ENCODE results near the gene GPR146.

The GPR146 gene

DNA sequence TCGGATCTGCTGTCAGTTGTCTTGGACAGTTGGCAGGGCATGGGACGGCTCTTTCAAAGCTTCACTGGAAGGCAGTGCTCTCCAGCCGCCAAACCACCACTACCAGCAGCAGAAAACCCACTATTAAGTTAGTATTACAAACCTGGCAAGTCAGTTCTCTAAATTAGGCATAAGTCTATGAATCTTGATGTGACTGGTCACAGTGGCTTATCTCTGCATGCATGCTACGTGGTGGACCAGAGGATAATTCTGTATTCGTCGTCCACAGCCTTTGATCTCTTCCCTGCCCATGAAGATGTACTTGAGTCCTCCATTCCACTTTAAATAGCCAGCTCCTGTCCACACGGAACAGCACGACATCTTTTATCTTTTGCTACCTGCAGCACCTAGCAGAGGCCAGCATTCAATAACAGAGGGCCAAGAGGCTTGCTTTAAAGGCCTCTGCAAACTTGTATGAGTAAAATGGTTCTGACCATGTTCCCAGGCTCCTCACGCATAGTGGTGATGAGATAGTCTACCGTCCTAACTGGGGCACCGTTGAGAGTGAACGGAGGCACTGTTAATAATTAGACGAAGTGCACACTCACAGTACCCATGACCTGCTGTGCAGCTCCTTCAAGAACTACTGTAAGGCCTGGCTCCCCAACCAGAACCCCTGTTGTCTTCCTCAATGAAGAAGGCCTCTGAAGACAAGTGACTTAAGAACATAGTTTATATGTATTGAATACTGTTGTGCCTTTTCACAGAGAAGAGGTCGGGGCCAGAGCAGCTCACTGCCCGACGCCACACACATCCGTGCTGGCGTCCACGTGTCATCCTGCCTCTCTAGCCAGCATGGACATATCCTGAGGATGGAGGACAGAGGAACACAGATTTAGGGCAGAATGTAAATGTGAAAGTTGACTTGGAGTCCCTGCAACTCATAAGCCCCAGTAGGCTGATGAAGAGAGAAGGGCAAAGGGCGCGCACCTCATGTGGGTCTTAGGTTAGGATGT, 1.0 kb downstream of the GPR146 start:
- DNase-seq: no peak

- no peak for DNase-seq
Measured at GRCh38 chr7:1046722-1047679, 2.7 kb downstream of the GPR146 start.

- peak; percentile 38 to 50 (median 41) for DNase-seq
Measured at GRCh38 chr7:1049006-1049741, 4.8 kb downstream of the GPR146 start.

GRCh38 chr7:1049801-1050200, 5.5 kb downstream of the GPR146 start:
- DNase-seq: no peak

DNA sequence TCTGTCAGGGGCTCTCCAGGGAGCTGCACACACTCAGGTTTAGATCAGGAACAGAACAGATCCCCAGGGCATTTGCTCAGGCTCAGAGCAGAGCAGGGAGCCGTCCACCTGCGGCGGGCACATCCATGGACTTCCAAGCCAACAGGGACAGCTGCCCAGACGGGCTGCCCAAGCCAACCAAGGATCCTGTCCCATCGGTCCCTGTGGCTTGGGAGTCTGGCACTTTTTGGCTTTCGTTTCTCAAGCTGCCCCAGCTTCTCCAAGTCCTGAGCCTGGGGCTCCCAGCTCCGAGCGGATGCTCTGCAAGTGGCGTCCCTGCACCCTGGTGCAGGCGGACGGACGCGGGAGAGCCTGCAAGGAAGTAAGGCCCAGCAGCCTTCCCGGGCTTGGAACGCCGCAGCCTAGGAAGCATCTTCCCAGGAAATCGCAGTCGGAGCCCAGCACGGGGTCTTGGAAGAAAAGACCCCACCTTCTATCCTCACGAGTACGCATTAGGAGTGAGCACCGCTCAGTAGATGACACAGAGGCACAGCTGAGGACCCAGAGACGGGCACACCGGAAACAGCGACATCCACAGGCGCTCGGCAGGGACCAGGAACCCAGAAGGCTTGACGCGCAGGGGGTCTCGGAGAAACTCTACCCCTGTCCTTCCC, 6.0 kb downstream of the GPR146 start:
- DNase-seq: no peak

- no peak for DNase-seq
Measured at GRCh38 chr7:1050956-1051690, 6.8 kb downstream of the GPR146 start.

DNA sequence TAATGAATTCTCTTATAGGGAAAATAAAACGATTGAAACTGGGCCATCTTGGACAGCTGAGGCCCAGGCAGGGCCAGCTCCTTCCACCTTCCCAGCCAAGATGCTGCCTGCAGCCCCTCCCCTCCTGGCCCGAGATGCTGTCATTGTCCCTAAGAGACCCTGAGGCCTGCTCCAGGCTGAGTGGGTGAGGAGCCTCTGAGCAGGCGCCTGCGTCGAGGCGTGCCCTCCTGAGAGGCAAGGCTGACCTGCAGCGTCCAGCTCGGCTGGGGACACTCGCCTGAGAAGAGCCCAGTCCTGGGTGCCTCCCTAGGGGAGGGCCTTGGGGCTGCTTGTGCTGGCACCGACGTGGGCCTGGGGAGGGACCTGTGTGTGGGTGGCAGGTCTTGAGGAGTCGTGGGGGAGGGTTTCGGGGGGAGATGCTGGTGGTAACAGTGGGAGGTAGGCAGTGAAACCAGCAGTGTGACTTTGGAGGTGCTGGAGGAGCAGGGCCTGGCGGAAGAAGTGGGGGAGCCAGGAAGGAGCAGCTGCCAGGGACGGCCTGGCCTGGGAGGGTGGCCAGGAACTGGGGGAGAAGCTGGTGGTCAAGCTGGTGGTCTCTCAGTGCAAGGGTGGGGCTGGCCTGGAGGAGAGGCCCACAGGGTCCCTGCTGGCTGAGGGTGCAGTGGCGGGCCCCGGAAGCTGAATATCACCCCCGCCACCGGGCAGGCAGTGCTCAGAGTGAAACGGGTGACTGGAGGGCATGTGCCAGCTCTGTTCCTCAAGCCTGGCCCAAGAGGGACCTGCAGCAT, 7.9 kb downstream of the GPR146 start:
- DNase-seq: no peak

- DNase-seq: peak; percentile 24 to 47 (median 33)
Measured at GRCh38 chr7:1053002-1053411, 8.7 kb downstream of the GPR146 start.

GRCh38 chr7:1053816-1054370, 9.5 kb downstream of the GPR146 start:
- DNase-seq: no peak

- no peak for DNase-seq
Measured at GRCh38 chr7:1054438-1054837, 10.1 kb downstream of the GPR146 start.

DNA sequence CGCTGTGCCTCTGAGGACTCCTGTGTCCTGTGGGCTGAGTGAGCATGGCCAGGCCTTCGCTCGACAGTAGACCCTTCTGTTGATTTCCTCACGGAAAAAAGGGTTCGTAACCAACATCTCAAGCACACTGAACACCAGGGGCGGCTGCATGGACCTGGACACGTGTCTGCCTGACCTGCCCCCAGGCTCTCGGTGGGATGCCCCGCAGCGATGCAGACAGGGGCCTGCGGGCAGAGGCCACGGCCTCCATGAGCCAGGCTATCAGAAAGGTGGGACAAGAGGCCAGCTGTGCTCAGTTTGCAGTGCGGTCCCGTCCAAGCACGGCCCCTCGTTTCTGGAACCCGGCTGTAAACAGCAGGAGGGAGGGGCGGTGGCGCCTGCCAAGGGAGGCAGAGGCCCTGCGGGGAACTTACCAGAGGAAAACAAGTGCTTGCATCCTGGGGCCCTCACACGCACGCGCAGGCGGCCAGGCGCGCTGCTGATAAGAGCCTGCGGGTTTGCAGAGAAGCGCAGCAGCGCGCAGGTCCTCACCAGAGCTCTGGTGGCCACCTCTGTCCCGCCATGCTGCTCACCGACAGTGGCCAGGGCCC, 10.6 kb downstream of the GPR146 start:
- peak in 1 of 3 donors; percentile 37 for DNase-seq

GRCh38 chr7:1055491-1055955, 11.2 kb downstream of the GPR146 start:
- DNase-seq: no peak

DNA sequence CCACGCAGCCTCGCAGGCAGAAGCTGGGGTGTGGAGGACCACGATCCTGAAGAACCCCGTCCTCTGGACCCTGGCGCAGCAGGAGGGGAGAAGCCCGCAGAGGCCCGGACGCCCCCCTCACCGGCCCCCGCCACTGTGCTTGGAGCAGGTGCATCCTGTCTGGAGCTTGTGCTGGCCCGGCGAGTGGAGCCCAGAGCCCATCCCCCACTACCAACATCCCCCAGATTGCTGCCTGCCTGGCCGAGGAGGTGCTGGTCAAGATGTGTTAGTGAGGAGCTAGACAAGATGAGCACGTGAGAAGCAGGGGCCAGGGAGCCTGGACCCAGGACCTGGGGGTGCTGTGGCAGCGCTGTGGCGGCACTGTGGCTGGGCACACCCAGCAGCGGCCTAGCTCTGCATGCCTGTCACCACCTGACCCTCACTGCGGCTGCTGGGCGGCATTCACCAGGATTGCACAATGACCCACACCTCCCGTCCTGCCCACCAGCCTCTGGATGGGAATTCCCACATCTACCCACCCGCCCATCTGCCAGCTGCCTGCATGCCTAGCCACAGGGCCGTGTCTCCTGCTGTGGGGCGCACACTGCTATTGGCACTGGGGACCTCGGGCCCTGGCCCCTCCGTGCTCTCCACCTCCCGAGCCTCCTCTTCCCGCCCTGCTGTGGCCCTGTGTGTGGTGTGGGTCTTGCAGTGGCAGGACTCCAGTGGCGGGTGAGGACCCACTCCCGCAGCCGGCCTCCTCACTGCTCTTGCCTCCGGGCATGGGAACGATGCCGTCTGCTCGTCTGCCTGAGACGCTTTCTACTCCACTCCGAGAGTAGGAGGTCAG, 11.8 kb downstream of the GPR146 start:
- DNase-seq: peak; percentile 54 to 77 (median 68)

DNA sequence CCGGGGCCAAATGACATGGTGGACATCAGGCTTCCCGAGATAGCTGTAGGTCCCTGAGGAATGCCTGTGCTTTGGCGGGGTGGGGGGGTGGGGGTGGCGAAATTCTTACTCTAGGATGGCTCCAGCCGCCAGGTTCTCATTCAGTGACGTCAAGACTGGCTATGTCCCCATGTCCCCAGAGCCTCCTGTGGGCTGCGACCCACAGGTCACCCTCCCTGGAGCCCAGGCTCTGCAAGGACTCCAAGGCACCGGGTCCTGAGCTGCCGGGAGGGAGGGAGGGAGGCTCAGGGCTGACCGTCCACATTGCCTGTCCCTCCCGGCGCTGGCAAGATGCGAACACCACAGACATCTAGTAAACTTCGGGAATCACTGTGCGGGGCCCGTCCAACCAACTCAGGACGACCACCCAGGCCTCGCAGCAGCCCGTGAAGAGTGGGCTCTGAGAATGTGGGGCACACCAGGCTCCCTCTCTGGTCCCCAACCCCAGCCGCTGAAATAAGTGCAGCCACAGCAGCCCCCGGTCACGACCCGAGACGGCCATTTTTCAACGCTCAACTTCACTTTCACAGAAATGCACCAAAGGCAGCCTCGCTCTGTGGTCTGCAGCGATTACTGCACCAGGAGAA, 12.6 kb downstream of the GPR146 start:
- DNase-seq: no peak

DNA sequence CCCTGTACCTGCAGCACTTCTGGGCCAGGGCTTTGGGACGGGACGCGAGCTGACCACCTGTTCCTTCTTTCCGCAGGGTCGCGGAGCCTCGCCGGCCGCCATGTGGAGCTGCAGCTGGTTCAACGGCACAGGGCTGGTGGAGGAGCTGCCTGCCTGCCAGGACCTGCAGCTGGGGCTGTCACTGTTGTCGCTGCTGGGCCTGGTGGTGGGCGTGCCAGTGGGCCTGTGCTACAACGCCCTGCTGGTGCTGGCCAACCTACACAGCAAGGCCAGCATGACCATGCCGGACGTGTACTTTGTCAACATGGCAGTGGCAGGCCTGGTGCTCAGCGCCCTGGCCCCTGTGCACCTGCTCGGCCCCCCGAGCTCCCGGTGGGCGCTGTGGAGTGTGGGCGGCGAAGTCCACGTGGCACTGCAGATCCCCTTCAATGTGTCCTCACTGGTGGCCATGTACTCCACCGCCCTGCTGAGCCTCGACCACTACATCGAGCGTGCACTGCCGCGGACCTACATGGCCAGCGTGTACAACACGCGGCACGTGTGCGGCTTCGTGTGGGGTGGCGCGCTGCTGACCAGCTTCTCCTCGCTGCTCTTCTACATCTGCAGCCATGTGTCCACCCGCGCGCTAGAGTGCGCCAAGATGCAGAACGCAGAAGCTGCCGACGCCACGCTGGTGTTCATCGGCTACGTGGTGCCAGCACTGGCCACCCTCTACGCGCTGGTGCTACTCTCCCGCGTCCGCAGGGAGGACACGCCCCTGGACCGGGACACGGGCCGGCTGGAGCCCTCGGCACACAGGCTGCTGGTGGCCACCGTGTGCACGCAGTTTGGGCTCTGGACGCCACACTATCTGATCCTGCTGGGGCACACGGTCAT, 13.3 kb downstream of the GPR146 start:
- DNase-seq: no peak

DNA sequence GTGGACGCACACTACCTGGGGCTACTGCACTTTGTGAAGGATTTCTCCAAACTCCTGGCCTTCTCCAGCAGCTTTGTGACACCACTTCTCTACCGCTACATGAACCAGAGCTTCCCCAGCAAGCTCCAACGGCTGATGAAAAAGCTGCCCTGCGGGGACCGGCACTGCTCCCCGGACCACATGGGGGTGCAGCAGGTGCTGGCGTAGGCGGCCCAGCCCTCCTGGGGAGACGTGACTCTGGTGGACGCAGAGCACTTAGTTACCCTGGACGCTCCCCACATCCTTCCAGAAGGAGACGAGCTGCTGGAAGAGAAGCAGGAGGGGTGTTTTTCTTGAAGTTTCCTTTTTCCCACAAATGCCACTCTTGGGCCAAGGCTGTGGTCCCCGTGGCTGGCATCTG, 14.0 kb downstream of the GPR146 start:
- DNase-seq: no peak

DNA sequence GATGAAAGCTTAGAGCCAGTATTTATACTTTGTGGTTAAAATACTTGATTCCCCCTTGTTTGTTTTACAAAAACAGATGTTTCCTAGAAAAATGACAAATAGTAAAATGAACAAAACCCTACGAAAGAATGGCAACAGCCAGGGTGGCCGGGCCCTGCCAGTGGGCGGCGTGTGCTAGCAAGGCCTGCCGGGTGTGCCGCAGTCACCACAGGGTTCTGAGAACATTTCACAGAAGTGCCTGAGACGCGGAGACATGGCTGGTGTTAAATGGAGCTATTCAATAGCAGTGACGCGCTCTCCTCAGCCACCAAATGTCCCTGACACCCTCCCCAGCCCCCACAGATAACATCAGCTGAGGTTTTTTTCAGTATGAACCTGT, 14.5 kb downstream of the GPR146 start:
- DNase-seq: no peak
